ENCODE results near the gene NR2F2.

NR2F2 gene

GRCh38 chr15:96342406-96343112, 12.1 kb downstream of the NR2F2 start:
- no peak for DNase-seq (ENCODE audit: low read depth in 2 of 2)

GRCh38 chr15:96343113-96344059, 12.9 kb downstream of the NR2F2 start:
- DNase-seq (ENCODE audit: low read depth in 2 of 2): no peak

GRCh38 chr15:96344060-96344705, 13.7 kb downstream of the NR2F2 start:
- no peak for DNase-seq (ENCODE audit: low read depth in 2 of 2)

- no peak for DNase-seq (ENCODE audit: low read depth in 2 of 2)
These were observed 14.4 kb downstream of the NR2F2 start for GRCh38 chr15:96344706-96345559.

- DNase-seq (ENCODE audit: low read depth in 2 of 2): no peak
These were observed 15.3 kb downstream of the NR2F2 start for GRCh38 chr15:96345560-96346399.

- no peak for DNase-seq (ENCODE audit: low read depth in 2 of 2)
These were observed 16.0 kb downstream of the NR2F2 start for GRCh38 chr15:96346409-96346970.

GRCh38 chr15:96347181-96348111, 16.9 kb downstream of the NR2F2 start:
- no peak for DNase-seq (ENCODE audit: low read depth in 2 of 2)

- DNase-seq (ENCODE audit: low read depth in 2 of 2): no peak
These were observed 17.9 kb downstream of the NR2F2 start for GRCh38 chr15:96348112-96349027.

- DNase-seq (ENCODE audit: low read depth in 2 of 2): no peak
These were observed 18.7 kb downstream of the NR2F2 start for GRCh38 chr15:96349034-96349856.

- DNase-seq (ENCODE audit: low read depth in 2 of 2): no peak
These were observed 19.6 kb downstream of the NR2F2 start for GRCh38 chr15:96349857-96350720.

GRCh38 chr15:96350934-96351724, 20.6 kb downstream of the NR2F2 start:
- DNase-seq (ENCODE audit: low read depth in 2 of 2): no peak

- no peak for DNase-seq (ENCODE audit: low read depth in 2 of 2)
These were observed 21.5 kb downstream of the NR2F2 start for GRCh38 chr15:96351761-96352603.

- DNase-seq (ENCODE audit: low read depth in 2 of 2): no peak
These were observed 22.3 kb downstream of the NR2F2 start for GRCh38 chr15:96352604-96353405.
